ENCODE measurements around the gene AK5.
"Not testable (repeated sequence)": the region's sequence is repeated elsewhere in the genome, so short reads cannot be mapped to it uniquely, and the experiment has no call there.

Gene AK5

GRCh38 chr1:77399250-77400086, 117.6 kb downstream of the AK5 start:
- DNase-seq (ENCODE audit: low read depth), result no peak

- DNase-seq (ENCODE audit: low read depth), result no peak
Observed at GRCh38 chr1:77400781-77401180, 119.0 kb downstream of the AK5 start.

- no peak for DNase-seq (ENCODE audit: low read depth)
Observed at GRCh38 chr1:77401384-77401783, 119.6 kb downstream of the AK5 start.

GRCh38 chr1:77405186-77405585, 123.4 kb downstream of the AK5 start:
- DNase-seq (ENCODE audit: low read depth), result no peak

DNA sequence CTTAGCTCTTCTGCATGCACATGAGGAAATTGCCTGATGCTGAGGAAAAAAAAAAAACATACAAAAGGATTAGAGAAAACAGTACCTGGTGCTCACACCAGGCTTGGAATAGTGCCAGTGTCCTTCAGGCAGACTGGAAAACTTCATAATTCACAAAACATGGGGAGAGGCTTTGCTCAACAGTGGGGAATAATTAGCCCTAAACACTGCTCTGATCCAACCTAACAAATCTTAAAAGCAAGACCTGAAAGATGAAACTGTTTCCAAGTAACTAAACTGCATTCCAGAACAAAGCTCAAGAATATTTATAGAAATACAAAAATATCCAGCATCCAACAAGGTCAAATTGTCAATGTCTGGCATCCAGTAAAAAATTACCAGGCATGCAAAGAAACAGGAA, 124.8 kb downstream of the AK5 start:
- no peak for DNase-seq (ENCODE audit: low read depth)

- no peak for DNase-seq (ENCODE audit: low read depth)
Observed at GRCh38 chr1:77407738-77408375, 126.0 kb downstream of the AK5 start.

GRCh38 chr1:77408933-77409332, 127.1 kb downstream of the AK5 start:
- not testable (repeated sequence) for DNase-seq (ENCODE audit: low read depth)

DNA sequence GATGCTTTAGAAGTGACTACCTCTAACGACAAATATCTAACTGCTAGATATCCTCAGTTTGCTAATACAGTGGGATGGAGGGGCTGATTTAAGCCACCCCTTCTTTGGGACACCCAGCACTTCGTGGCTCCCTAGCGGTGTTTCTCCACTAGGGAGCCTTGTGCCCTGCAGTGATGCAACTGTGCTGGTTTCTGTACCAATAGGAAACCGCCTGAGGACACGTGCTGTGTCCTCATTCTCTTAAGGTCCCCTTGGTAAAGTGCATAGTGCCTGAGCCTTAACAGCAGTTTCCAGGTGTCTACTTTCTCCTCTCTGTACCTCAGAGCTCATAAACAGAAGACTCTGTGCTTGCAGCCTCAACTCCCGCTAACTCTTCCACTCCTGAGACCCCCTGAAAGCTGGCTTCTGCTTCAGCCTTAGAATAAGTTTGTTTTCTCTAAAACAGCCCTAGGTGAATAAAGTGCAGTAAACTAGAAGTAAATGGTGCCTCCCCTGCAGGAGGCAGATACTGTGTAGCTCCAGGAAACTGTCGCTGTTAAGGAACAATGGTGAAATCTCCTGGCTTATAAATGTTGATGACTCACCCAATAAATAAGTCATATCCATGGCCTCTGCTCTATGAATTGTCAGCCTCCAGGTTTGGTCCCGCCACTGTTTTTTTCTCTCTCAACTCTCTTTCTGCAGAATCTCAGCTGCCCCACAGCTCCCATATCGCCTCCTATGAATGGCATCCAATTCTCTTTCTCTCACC, 130.4 kb downstream of the AK5 start:
- no peak for DNase-seq (ENCODE audit: low read depth)

DNA sequence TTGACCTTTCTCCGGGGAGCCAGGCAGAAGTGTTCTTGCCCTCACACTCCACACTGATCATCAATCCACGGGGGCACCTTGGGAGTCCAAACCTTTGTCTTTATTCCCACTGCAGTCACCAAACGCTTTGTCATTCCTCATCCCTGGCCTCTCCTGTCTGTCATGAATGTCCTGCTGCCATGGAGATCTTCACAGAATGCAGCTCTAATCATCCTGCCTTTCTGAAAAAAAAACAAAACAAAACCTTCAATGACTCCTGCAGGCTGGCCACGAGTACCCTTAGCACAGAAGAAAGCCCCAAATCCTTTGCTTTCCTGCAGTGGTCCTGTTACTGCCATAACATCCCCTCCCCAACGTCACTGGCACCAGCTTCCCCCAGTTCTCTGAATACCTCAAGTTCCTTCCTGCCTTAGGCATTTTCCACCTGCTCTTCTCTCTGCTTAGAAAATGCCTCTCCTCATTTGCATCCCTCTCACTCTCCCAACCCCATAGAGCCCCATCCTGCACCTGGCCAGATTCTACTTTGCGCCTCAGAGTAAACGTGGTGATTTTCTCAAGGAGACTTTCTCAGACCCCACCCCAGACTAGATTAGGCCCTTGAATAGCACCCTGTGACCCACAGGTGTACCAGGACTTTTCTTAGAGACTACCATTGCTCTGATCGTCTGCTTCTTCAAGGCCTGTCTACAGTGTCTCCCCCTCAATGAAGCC, 131.2 kb downstream of the AK5 start:
- DNase-seq (ENCODE audit: low read depth), result no peak

DNA sequence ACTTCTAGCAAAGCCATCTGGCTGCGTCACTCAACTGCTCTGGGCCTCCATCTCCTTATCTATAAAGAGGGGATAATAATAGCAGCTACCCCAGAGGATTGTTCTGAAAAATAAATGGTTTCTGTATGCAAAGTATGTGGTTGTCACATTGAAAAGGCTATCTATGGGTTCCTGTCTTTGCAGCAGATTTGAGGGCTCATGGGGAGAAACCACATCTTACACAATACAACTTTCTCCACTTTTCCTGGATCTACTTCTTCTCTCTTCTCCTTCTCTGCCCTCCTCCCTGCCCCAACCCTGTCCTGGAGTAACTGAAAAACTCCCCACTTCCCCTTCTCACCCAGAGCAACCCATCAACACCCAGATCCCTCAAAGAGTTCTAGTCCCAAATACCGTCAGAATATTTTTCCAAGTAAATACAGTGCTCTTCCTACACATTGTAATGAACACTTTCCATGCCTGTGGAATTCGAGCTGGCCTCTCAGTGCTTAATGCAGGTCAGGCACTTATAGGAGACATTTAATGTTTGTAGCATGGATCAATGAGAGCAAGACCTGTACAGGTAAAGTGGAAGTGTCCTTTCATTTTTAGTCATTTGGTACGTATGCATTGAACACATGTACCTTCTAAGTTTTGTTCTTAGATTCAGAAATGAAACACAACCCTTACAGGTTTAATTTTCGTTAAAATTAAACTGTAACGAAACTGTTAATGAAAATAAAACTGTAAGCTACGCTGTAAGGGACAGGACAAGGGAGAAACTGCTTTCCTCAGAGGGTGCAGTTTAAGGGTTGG, 131.9 kb downstream of the AK5 start:
- DNase-seq (ENCODE audit: low read depth), result no peak

DNA sequence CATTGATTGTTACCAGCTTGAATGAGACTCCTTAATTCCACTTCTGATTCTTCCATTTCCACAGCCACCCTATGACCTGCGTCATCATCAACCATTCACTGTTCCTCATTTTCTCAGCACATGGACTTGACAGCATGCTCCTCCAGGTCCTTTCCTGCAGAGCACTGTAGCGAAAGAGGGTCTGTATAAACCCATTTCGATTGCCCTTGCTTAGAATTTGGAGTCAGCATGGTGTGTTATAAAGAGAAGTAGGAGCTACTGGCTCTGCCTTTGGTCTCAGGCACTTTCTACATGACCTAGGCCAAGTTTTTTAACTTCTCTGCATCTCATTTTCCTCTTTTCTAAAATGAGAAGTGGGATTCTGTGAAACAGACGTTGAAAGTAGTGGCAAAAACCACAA, 133.8 kb downstream of the AK5 start:
- DNase-seq (ENCODE audit: low read depth), result no peak

DNA sequence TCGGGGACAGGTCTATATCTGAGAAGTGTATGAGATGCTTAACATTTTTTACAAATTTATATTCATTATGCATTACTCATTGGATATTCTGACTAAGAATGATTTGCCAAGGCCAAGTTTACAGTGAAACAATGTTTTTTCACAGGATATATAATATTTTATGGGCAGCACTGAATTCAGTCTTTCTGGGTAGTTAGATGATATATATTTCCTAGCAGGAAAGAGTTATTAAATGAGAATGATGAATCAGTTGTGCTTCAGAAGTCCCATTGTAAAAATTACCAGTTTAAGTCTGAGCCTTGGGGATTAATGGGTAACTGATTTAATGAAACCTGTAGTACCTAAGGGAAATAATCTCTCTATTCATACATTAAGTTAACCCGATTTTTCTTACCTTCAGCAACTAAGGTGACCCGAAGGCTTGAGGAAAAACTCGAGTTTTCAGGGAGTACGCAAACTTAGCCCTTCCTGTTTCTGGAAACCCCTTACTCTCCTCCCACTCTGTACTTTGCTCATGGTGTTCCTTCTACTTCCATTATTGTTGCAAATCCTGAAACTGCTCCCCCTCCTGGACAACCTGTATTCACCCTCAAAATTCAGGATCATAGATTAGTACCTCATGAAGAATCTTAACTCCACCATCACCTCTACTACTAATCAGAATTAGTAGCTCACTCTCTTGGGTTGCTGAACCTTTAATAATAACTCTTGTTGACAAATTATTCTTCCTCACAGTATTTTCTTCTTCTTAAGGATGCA, 135.1 kb downstream of the AK5 start:
- DNase-seq (ENCODE audit: low read depth), result no peak

DNA sequence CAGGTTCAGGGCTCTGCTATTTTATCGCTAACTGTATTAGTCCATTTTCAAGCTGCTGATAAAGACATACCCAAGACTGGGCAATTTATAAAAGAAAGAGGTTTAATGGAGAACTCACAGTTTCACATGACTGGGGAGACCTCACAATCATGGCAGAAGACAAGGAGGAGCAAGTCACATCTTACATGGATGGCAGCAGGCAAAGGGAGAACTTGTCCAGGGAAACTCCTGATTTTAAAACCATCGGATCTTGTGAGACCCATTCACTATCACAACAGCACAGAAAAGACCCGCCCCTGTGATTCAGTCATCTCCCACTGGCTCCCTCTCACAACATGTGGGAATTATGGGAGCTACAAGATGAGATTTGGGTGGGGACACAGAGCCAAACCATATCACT, 136.2 kb downstream of the AK5 start:
- not testable (repeated sequence) for DNase-seq (ENCODE audit: low read depth)

DNA sequence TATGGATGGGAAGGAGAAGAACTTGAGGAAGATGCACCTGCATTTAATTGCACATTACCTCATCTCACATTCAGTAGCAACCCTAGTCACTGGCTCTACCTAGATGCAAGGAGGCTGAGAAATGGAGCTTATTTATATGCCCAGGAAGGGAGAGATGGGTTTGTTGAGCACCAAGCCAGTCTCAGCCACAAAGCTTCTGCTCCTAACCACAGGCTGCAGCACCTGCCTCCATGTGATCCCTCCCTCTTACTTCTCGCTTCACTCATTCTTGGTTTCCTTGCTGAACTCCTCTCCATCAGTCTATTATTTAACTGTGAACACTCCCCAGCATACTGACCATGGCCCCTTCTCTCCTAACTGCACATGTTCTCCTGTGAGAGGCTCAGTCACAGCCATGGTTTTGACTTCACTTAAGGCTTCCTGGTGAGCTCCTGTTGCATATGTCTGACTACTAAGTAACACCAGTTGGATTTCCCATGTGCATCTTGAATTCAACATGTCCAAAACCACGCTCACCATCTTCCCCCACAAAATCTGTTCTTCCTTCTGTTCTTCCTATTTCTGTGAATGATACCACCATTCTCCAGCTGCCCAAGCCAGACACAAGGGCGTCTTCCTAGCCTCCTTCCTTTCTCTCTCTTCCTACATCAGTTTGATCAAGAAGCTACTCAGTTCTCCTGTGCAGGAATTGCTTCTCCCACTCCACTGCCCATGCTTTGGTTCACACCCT, 139.8 kb downstream of the AK5 start:
- no peak for DNase-seq (ENCODE audit: low read depth)

DNA sequence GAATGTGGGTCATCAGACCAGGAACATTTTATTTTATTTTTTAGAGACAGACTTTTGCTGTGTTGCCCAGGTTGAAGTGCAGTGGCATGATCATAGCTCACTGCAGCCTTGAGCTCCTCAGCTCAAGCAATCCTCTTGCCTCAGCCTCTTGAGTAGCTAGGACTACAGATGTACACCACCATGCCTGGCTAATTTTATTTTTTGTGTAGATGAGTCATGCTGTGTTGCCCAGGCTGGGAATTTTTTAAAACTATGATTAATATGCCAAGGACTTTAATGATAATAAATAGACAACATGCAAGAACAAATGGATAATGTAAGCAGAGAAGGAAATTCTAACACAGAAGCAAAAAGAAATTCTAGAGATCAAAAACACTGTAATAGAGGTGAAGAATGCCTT, 142.4 kb downstream of the AK5 start:
- DNase-seq (ENCODE audit: low read depth), result no peak

DNA sequence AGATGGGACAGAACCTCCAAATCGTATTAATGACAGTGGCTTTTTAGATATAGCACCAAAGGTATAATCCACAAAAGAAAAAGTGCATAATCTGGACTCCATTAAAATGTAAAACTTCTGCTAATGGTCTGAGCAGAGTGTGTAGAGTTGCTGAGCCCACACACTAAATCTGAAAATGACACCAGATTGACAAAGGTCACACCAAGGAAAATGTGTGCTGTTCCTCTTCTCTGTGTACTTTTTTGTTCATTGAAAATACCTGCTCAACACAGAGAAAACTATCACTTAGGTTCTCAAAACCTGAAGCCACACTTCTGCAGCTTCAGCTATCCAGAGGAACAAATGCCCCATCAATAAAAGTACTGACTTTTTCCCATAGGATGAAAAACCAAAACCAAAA, 146.2 kb downstream of the AK5 start:
- no peak for DNase-seq (ENCODE audit: low read depth)

- no peak for DNase-seq (ENCODE audit: low read depth)
Observed at GRCh38 chr1:77430966-77431690, 149.3 kb downstream of the AK5 start.

DNA sequence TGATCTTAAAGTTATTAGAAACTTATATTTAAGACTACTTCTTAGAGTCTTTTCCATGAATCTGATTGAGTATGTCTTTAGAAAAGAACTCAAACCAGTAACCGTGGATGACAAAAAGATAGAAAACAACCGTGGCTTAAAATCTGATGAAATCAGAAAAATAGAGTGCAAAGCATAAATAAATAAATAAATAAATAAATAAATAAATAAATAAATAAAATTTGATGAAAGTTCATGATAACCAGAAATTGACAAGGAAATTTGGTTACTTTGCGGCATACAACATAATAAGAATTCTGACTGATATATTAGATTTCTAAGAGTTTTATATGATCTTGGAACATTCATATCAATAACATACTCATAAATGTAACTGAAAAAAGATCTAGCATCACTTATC, 152.1 kb downstream of the AK5 start:
- no peak for DNase-seq (ENCODE audit: low read depth)

DNA sequence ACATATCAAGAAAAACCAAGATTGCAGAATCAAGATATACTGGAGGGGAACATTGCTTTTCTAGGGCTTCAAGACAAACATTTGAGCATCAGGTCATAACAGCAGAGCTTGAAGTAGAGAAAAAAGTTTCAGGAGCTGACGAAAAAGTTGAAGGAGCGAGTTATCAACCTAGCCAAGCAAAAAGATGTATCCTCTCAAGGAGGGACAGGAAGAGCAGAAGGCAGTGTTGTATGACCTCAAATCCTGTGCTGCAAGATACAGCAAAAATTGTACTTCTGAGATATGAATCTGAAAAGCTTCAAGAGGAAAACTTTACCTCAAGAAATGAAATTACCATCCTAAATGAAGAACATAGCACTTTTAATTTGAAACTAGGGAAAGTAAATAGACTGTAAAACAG, 153.1 kb downstream of the AK5 start:
- DNase-seq (ENCODE audit: low read depth), result no peak

All from stimulated activated CD8-positive, alpha-beta memory T cell treated with anti-CD3 and anti-CD28 coated beads, Interleukin-15, amount 100 ng/mL, for 1 hour (primary cell).